DOHH2 (cell line): ENCODE results near the gene GMFB.

Experiments
- H3F3A ChIP-seq: fragments of 200-600 bp; sonication (generic), shearing (Covaris generic); 2 replicates; pipeline ENCODE4 v1.6.0; 2016; ENCODE audit warnings: antibody characterized with exemption, mild to moderate bottlenecking; ENCODE audit not compliant: control insufficient read depth, insufficient read depth
- H3K27ac ChIP-seq: fragments of 200-600 bp; sonication (generic); 2 replicates; pipeline ENCODE4 v1.5.1; 2014; ENCODE audit warnings: low read depth, mild to moderate bottlenecking, low read length, moderate library complexity
- H3K27me3 ChIP-seq: fragments of 200-600 bp; sonication (generic); 2 replicates; pipeline ENCODE4 v1.6.1; 2014; ENCODE audit warnings: mild to moderate bottlenecking, low read length, mixed read lengths; ENCODE audit not compliant: control insufficient read depth
- H3K36me3 ChIP-seq: fragments of 200-600 bp; sonication (generic); 2 replicates; pipeline ENCODE4 v1.6.1; 2014; ENCODE audit warnings: mild to moderate bottlenecking, low read length, moderate library complexity, mixed read lengths; ENCODE audit not compliant: control insufficient read depth
- H3K4me1 ChIP-seq: fragments of 200-600 bp; sonication (generic); 2 replicates; pipeline ENCODE4 v1.6.1; 2014; ENCODE audit warnings: mild to moderate bottlenecking, low read length, mixed read lengths; ENCODE audit not compliant: control insufficient read depth
- H3K4me2 ChIP-seq: fragments of 200-600 bp; sonication (generic); 2 replicates; pipeline ENCODE4 v1.6.0; 2014; ENCODE audit warnings: mild to moderate bottlenecking, low read length, moderate library complexity
- H3K4me3 ChIP-seq: fragments of 200-600 bp; sonication (generic); 2 replicates; pipeline ENCODE4 v1.5.1; 2014; ENCODE audit warnings: mild to moderate bottlenecking, low read length, mixed read lengths
- H3K79me2 ChIP-seq: fragments of 200-600 bp; sonication (generic); 2 replicates; pipeline ENCODE4 v1.6.1; 2014; ENCODE audit warnings: mild to moderate bottlenecking, low read length, mixed read lengths; ENCODE audit not compliant: control insufficient read depth
- H3K9me2 ChIP-seq: fragments of 200-600 bp; sonication (generic); replicated peaks from 2 replicates; pipeline ENCODE4 v1.6.1; 2014; ENCODE audit warnings: mild to moderate bottlenecking, low read length, mixed read lengths; ENCODE audit not compliant: control insufficient read depth
- H3K9me3 ChIP-seq: fragments of 200-600 bp; sonication (generic); 2 replicates; pipeline ENCODE4 v1.6.1; 2014; ENCODE audit warnings: antibody characterized with exemption, low read length, mixed read lengths; ENCODE audit not compliant: control insufficient read depth, insufficient read depth
- H4K20me1 ChIP-seq: fragments of 200-600 bp; sonication (generic); 2 replicates; pipeline ENCODE4 v1.6.0; 2014; ENCODE audit warnings: low read depth, mild to moderate bottlenecking, antibody characterized with exemption, low read length, moderate library complexity; ENCODE audit not compliant: control insufficient read depth, insufficient read depth
- EZH2phosphoT487 ChIP-seq: fragments of 200-600 bp; sonication (generic); IDR thresholded peaks from 2 replicates; pipeline ENCODE4 v1.6.1; 2017; ENCODE audit warnings: borderline replicate concordance, mild to moderate bottlenecking, antibody characterized with exemption, low read length, moderate library complexity, mixed read lengths
- TF ChIP-seq, protein P1 (sequence below): fragments of 200-600 bp; sonication (generic); IDR thresholded peaks from one replicate; pipeline ENCODE4 v1.5.1; 2014; ENCODE audit warnings: antibody characterized with exemption, mild to moderate bottlenecking, low read depth, low read length; ENCODE audit not compliant: poor library complexity, severe bottlenecking

The GMFB gene

DNA sequence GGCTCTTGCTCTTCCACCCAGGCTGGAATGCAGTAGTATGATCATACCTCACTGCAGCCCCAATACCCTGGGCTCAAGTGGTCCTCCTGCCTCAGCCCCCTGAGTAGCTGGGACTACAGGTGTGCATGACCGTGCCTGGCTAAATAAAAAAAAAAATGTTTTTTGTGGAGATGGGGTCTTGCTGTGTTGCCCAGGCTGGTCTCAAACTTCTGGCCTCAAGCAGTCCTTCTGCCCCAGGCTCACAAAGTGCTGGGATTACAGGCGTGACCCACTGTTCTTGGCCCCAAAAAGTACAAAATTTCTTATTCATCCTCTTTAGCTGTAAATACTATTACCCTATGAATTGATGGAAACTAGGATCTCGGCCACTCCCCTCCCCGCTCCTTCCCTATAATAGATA, 35.6 kb upstream of the GMFB start:
- TF ChIP-seq, protein P1, sequence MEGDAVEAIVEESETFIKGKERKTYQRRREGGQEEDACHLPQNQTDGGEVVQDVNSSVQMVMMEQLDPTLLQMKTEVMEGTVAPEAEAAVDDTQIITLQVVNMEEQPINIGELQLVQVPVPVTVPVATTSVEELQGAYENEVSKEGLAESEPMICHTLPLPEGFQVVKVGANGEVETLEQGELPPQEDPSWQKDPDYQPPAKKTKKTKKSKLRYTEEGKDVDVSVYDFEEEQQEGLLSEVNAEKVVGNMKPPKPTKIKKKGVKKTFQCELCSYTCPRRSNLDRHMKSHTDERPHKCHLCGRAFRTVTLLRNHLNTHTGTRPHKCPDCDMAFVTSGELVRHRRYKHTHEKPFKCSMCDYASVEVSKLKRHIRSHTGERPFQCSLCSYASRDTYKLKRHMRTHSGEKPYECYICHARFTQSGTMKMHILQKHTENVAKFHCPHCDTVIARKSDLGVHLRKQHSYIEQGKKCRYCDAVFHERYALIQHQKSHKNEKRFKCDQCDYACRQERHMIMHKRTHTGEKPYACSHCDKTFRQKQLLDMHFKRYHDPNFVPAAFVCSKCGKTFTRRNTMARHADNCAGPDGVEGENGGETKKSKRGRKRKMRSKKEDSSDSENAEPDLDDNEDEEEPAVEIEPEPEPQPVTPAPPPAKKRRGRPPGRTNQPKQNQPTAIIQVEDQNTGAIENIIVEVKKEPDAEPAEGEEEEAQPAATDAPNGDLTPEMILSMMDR: no peak
- TF ChIP-seq EZH2phosphoT487: no peak
- Histone ChIP-seq H3K4me3 (no peak overlapping the region), H3K4me2 (no peak overlapping the region), H4K20me1 (no peaks in the 10 kb centered on the region), H3K9me2 (no peaks in the 10 kb centered on the region), H3K9me3 (no peaks in the 10 kb centered on the region), H3K36me3 (peaks cover 18% of the 10 kb centered on the region), H3F3A (no peaks in the 10 kb centered on the region), H3K27ac (no peak overlapping the region), H3K27me3 (no peaks in the 10 kb centered on the region), H3K4me1 (no peaks in the 10 kb centered on the region), H3K79me2 (peaks cover 6% of the 10 kb centered on the region; the same call in 1 of the 2 replicates)

- no peaks in the 10 kb centered on the region for H3K9me2 ChIP-seq
- H3K79me2 ChIP-seq: peaks cover 51% of the 10 kb centered on the region
- TF ChIP-seq, protein P1: no peak
- no peak for TF ChIP-seq EZH2phosphoT487
Observed at GRCh38 chr14:54516709-54517108, 27.9 kb upstream of the GMFB start.

DNA sequence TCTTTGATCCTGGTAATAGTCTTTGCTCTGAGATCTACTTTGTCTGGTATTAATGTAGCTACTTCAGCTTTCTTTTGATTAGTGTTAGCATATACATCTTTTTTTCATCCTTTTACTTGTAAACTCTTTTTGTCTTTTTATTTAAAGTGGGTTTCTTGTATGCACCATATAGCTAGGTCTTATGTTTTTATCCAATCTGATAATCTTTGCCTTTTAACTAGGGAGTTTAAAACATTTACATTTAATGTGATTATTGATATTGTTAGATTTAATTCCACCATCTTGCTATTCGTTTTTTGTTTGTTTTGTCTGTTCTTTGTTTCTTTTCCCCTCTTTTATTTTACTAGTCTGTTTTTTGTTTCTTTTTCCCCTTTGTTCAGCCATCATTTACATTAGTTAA, 26.9 kb upstream of the GMFB start:
- no peak for TF ChIP-seq EZH2phosphoT487
- TF ChIP-seq, protein P1: no peak
- no peak overlapping the region for H3K4me2 ChIP-seq
- peaks cover 13% of the 10 kb centered on the region for H3K9me3 ChIP-seq
- no peak overlapping the region for H3K27ac ChIP-seq
- peaks cover 12% of the 10 kb centered on the region for H3K4me1 ChIP-seq
- peaks cover 18% of the 10 kb centered on the region for H3K36me3 ChIP-seq
- H3K79me2 ChIP-seq: peaks cover 61% of the 10 kb centered on the region
- H3K9me2 ChIP-seq: no peaks in the 10 kb centered on the region
- no peaks in the 10 kb centered on the region for H4K20me1 ChIP-seq
- no peaks in the 10 kb centered on the region for H3K27me3 ChIP-seq
- no peak overlapping the region for H3K4me3 ChIP-seq
- no peaks in the 10 kb centered on the region for H3F3A ChIP-seq

More at GRCh38 chr14:54516709-54517108, 27.9 kb upstream of the GMFB start:
- Histone ChIP-seq H3K27ac (no peak overlapping the region), H3K27me3 (no peaks in the 10 kb centered on the region), H3K4me2 (no peak overlapping the region), H3K4me1 (peaks cover 3% of the 10 kb centered on the region; the same call in 1 of the 2 replicates), H3K9me3 (peaks cover 13% of the 10 kb centered on the region), H4K20me1 (no peaks in the 10 kb centered on the region), H3K36me3 (peaks cover 18% of the 10 kb centered on the region), H3K4me3 (no peak overlapping the region), H3F3A (no peaks in the 10 kb centered on the region)
